Kidney capillary endothelial cell (primary cell): ENCODE data around the gene NUP54.
A peak's percentile ranks its signal among the peaks of the same experiment; 100 is the strongest.

ENCODE experiments used
- DNase-seq: peaks from one replicate; pipeline ENCODE4 v3.0.0-alpha.2; 2018; ENCODE audit warnings: low spot score

The NUP54 gene

GRCh38 chr4:76072760-76073159 lies 75.4 kb downstream of the NUP54 start:
- DNase-seq, result no peak

- DNase-seq, result peak; percentile 67
These were observed 80.4 kb downstream of the NUP54 start for GRCh38 chr4:76067652-76068286.

GRCh38 chr4:76066546-76066945 lies 81.7 kb downstream of the NUP54 start:
- no peak for DNase-seq
